Measurements from ENCODE around the gene OR6J1. TPM values are rescaled to one million over a fixed set of nuclear protein-coding genes. Genes with fewer than 3 reads are reported as not detected.

Gene OR6J1
- not detected in 2 replicates for total RNA-seq

DNA sequence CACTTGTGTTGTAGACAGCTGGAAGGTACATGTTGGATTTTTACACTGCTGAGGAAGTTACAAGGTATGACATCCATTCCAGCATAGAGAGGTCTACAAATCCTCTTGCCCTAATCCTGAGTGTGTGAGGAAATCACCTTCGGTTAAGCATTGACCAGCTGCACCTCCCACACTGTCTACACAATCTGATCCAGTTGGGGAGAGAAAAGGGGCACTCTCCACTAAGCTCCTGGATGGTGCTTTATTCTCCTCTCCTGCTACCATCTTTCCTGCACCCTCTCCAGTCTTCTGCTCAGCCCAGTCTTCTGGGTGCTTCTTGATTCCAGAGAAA is at the start of gene OR6J1:
TSS of gene OR6J1 (minus strand) at position 48 of the 331 bp plus-strand sequence. CDS start 9,541 bp downstream, outside the sequence.

DNA sequence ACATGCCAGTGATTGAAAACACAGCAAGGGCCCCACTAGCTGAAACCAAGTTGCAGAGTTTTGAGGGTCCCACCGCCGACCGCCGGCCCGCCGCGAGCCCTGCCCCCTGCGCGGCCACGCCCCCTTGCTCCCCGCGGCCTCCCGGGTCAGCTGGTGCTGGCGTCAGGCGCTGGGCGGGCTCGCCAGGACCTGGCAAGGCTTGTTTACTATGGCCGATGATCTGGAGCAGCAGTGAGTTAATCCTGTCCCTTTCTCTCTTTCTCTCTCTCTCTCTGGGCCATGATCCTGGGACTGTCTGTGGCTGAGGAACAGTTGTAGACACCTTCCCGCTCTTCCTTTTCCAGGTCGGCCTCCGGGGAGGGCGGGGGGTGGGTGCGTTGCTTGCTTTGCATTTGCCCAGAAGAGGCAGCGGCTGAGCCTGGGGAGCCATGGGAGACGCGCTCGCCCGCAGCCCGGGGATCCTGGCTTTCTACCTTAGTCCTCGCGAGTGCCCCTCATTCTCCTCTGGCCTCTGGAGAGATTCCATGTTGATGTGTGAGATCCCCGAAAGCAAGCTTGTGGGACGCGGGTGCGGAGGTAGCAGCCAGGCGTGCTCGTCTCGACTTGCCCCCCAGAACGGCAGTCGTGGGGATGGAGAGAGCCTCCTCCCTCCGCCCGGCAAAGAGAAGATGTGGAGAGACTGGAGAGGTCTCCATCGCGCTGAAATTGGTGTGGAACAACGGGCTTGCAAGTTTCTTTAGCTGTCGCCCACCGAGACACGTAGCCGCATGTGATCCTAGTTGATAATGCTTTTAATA is 45.9 kb downstream of the OR6J1 start, which contains the start of gene ABHD4:
TSS of gene ABHD4 (plus strand) at position 202 of the 797 bp plus-strand sequence. CDS start at position 209, 7 bp downstream.

DNA sequence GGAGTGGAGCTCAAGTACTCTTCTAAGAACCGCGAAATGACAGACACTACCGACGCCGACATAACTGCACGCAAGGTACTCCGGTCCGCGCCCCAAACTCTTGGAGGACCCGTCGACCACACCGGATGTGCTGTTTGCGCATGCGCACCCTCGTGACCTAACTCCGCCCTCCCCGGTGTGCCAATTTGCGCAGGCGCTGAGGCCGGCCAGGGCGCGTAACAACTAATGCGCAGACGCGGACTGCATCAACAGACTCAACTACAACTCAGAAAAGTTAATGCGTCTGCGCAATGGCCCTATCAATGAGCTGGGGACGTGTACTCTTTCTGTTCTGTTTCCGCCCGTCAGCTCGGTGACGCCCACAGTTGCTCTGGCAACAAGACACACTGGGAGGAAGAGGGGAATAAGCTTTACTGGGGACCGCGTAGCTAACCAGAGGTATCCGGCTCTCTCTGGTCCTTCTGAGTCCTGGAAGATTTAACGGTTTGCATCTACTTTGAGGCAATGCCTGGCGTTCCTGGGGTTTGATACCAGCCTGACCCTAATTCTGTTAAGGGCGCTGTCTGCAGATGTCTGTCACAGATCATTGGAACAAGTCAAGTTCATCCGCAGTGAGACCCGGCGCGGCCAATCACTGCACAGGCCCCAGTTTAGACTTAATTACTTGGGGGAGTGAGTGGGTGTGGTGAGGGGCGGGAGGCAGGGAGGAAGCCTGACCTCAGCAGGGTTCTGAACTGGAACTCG is 54.9 kb downstream of the OR6J1 start, which contains the start of gene DAD1:
TSS of gene DAD1 (minus strand) at position 129 of the 744 bp plus-strand sequence. CDS start at position 62, 67 bp downstream.

Other genes with a start within 250 kb of the OR6J1 start
- gene DAD1, start 55.1 kb downstream of the OR6J1 start, total RNA-seq = 220 and 318 TPM in 2 replicates
- gene ABHD4, start 46.1 kb downstream of the OR6J1 start, total RNA-seq = 10.8 and 12.1 TPM in 2 replicates
- gene OXA1L, start 122.3 kb upstream of the OR6J1 start, total RNA-seq = 63.3 and 71.7 TPM in 2 replicates
- 0.73 and 1.2 TPM in 2 replicates for gene SLC7A7, start 171.1 kb upstream of the OR6J1 start, total RNA-seq
- gene MRPL52, start 185.5 kb upstream of the OR6J1 start, total RNA-seq = 33.4 and 45.0 TPM in 2 replicates
- gene MMP14, start 192.2 kb upstream of the OR6J1 start, total RNA-seq = 320 and 373 TPM in 2 replicates
- gene LRP10, start 227.4 kb upstream of the OR6J1 start, total RNA-seq = 64.5 and 67.6 TPM in 2 replicates
- gene REM2, start 238.9 kb upstream of the OR6J1 start, total RNA-seq = 0.37 TPM in 1 of 2 replicates, not detected in the other

Measured in subcutaneous preadipocyte (primary cell).